ENCODE data around the gene DYNC2H1. TPM values are rescaled to one million over a fixed set of nuclear protein-coding genes. Genes with fewer than 3 reads are reported as not detected.

DYNC2H1 gene, protein sequence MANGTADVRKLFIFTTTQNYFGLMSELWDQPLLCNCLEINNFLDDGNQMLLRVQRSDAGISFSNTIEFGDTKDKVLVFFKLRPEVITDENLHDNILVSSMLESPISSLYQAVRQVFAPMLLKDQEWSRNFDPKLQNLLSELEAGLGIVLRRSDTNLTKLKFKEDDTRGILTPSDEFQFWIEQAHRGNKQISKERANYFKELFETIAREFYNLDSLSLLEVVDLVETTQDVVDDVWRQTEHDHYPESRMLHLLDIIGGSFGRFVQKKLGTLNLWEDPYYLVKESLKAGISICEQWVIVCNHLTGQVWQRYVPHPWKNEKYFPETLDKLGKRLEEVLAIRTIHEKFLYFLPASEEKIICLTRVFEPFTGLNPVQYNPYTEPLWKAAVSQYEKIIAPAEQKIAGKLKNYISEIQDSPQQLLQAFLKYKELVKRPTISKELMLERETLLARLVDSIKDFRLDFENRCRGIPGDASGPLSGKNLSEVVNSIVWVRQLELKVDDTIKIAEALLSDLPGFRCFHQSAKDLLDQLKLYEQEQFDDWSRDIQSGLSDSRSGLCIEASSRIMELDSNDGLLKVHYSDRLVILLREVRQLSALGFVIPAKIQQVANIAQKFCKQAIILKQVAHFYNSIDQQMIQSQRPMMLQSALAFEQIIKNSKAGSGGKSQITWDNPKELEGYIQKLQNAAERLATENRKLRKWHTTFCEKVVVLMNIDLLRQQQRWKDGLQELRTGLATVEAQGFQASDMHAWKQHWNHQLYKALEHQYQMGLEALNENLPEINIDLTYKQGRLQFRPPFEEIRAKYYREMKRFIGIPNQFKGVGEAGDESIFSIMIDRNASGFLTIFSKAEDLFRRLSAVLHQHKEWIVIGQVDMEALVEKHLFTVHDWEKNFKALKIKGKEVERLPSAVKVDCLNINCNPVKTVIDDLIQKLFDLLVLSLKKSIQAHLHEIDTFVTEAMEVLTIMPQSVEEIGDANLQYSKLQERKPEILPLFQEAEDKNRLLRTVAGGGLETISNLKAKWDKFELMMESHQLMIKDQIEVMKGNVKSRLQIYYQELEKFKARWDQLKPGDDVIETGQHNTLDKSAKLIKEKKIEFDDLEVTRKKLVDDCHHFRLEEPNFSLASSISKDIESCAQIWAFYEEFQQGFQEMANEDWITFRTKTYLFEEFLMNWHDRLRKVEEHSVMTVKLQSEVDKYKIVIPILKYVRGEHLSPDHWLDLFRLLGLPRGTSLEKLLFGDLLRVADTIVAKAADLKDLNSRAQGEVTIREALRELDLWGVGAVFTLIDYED (N-terminal part only)
- polyA plus RNA-seq: 10.2 TPM
- long read RNA-seq, donor 1: 0 reads
- long read RNA-seq, donor 2: 0 reads
- long read RNA-seq, donor 3: 0 reads
- long read RNA-seq, donor 4: 0 reads
- long read RNA-seq, donor 5: 0 reads
- long read RNA-seq, donor 6: 0 reads
- long read RNA-seq, donor 7: 0 reads
- long read RNA-seq, donor 8: 0 reads
- long read RNA-seq, donor 9: 0 reads
- long read RNA-seq, donor 10, partial matches to known transcripts: 0 of 1 reads
- long read RNA-seq, donor 10, other reads (novel, unspliced or antisense): 0 of 1 reads
- long read RNA-seq, donor 11: 0 reads

- WGBS (ENCODE audit: insufficient coverage, low lambda C conversion rate): 0% methylated on average over 3 of the region's 53 CpGs
- no peaks in the 10 kb centered on the region for H3K36me3 ChIP-seq (ENCODE audit: control insufficient read depth, insufficient read depth, low read length)
- peak within 1 kb of the TSS; percentile 81 for H3K4me3 ChIP-seq (ENCODE audit: low read length)
- H3K27me3 ChIP-seq (ENCODE audit: control insufficient read depth, insufficient read depth, low read length): no peaks in the 10 kb centered on the region
- no peaks in the 10 kb centered on the region for H3K9me3 ChIP-seq (ENCODE audit: control insufficient read depth, low read depth, low read length)
- peak within 1 kb of the TSS; percentile 79 for H3K27ac ChIP-seq (ENCODE audit: low read length)
- H3K4me1 ChIP-seq (ENCODE audit: control insufficient read depth, insufficient read depth, low read length): no peaks in the 10 kb centered on the region
- peak; percentile 89 to 94 for DNase-seq
Observed at GRCh38 chr11:103108933-103109817, at the start of gene DYNC2H1. Gene DYNC2H1, plus strand, starts transcription at chr11:103109426. Its CDS starts 149 bp downstream, at chr11:103109575.

DNA sequence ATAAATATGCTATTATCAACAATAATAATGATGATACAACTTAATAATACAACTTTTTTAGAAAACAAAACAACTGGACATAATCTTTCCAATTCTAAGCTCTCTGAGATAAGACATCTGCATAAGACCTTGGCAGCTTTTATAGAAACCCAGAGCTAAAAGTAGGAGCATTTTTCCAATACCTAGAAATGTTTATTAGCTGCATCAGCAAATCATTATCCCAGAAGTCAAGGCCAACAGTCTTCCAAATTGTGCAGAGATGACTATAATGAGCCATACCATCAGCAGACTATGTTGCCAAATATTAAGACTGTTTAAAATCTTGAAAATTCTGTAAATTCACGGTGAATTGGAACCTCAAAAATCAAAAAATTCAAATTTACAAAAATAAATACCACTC lies 47.6 kb upstream of the DYNC2H1 start:
- no peak overlapping the region for H3K4me3 ChIP-seq (ENCODE audit: low read length)
- H3K36me3 ChIP-seq (ENCODE audit: control insufficient read depth, insufficient read depth, low read length): peaks cover 26% of the 10 kb centered on the region
- H3K27me3 ChIP-seq (ENCODE audit: control insufficient read depth, insufficient read depth, low read length): no peaks in the 10 kb centered on the region
- no peak overlapping the region for H3K27ac ChIP-seq (ENCODE audit: low read length)
- DNase-seq: no peak
- 83% methylated on average over 1 of the region's 1 CpG for WGBS (ENCODE audit: insufficient coverage, low lambda C conversion rate)
- no peaks in the 10 kb centered on the region for H3K9me3 ChIP-seq (ENCODE audit: control insufficient read depth, low read depth, low read length)
- no peaks in the 10 kb centered on the region for H3K4me1 ChIP-seq (ENCODE audit: control insufficient read depth, insufficient read depth, low read length)

- H3K4me1 ChIP-seq (ENCODE audit: control insufficient read depth, insufficient read depth, low read length): no peaks in the 10 kb centered on the region
- no peaks in the 10 kb centered on the region for H3K9me3 ChIP-seq (ENCODE audit: control insufficient read depth, low read depth, low read length)
- no peak for DNase-seq
- no peaks in the 10 kb centered on the region for H3K27me3 ChIP-seq (ENCODE audit: control insufficient read depth, insufficient read depth, low read length)
- H3K4me3 ChIP-seq (ENCODE audit: low read length): no peak overlapping the region
- H3K27ac ChIP-seq (ENCODE audit: low read length): no peak overlapping the region
- WGBS (ENCODE audit: insufficient coverage, low lambda C conversion rate): 100% methylated on average over 1 of the region's 1 CpG
- peaks cover 21% of the 10 kb centered on the region for H3K36me3 ChIP-seq (ENCODE audit: control insufficient read depth, insufficient read depth, low read length)
Observed at GRCh38 chr11:103067118-103067517, 42.1 kb upstream of the DYNC2H1 start.

DNA sequence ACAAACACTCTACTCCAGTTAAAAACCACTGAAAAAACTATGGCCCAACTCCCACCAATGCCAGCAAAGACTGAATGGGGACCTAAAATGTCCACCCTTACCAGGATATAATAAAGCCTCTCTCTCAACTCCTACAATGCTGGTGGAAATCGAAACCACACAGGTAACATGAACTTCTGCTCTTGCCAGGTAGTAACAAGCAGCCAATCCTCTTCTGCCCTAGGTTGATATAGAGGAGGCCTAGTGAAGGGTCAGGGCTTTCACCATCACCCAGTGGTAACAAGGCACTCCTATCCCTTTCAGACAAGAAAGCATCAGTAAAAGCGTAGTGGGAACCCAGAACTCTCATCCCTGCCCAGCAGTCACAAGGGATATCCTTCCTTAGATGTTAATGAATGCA lies 39.9 kb upstream of the DYNC2H1 start:
- Histone ChIP-seq H3K27me3 (ENCODE audit: control insufficient read depth, insufficient read depth, low read length) (no peaks in the 10 kb centered on the region), H3K27ac (ENCODE audit: low read length) (no peak overlapping the region), H3K9me3 (ENCODE audit: control insufficient read depth, low read depth, low read length) (no peaks in the 10 kb centered on the region), H3K4me3 (ENCODE audit: low read length) (no peak overlapping the region), H3K36me3 (ENCODE audit: control insufficient read depth, insufficient read depth, low read length) (peaks cover 12% of the 10 kb centered on the region), H3K4me1 (ENCODE audit: control insufficient read depth, insufficient read depth, low read length) (no peaks in the 10 kb centered on the region)
- peak in 1 of 2 donors; percentile 46 for DNase-seq
- WGBS (ENCODE audit: insufficient coverage, low lambda C conversion rate): no CpG with 5 or more reads among the region's 2 CpGs

- DNase-seq: no peak
- Histone ChIP-seq H3K27ac (ENCODE audit: low read length) (no peak overlapping the region), H3K9me3 (ENCODE audit: control insufficient read depth, low read depth, low read length) (no peaks in the 10 kb centered on the region), H3K36me3 (ENCODE audit: control insufficient read depth, insufficient read depth, low read length) (peaks cover 15% of the 10 kb centered on the region), H3K4me1 (ENCODE audit: control insufficient read depth, insufficient read depth, low read length) (no peaks in the 10 kb centered on the region), H3K4me3 (ENCODE audit: low read length) (no peak overlapping the region), H3K27me3 (ENCODE audit: control insufficient read depth, insufficient read depth, low read length) (no peaks in the 10 kb centered on the region)
Observed at GRCh38 chr11:103070142-103070541, 39.1 kb upstream of the DYNC2H1 start.

- Histone ChIP-seq H3K36me3 (ENCODE audit: control insufficient read depth, insufficient read depth, low read length) (peaks cover 20% of the 10 kb centered on the region), H3K4me3 (ENCODE audit: low read length) (no peak overlapping the region), H3K27ac (ENCODE audit: low read length) (no peak overlapping the region), H3K9me3 (ENCODE audit: control insufficient read depth, low read depth, low read length) (no peaks in the 10 kb centered on the region), H3K4me1 (ENCODE audit: control insufficient read depth, insufficient read depth, low read length) (no peaks in the 10 kb centered on the region), H3K27me3 (ENCODE audit: control insufficient read depth, insufficient read depth, low read length) (no peaks in the 10 kb centered on the region)
- DNase-seq: no peak
Observed at GRCh38 chr11:103071008-103071407, 38.2 kb upstream of the DYNC2H1 start.

- WGBS (ENCODE audit: insufficient coverage, low lambda C conversion rate): 88% methylated on average over 3 of the region's 3 CpGs
- H3K27me3 ChIP-seq (ENCODE audit: control insufficient read depth, insufficient read depth, low read length): no peaks in the 10 kb centered on the region
- no peak overlapping the region for H3K27ac ChIP-seq (ENCODE audit: low read length)
- DNase-seq: no peak
- peaks cover 43% of the 10 kb centered on the region for H3K36me3 ChIP-seq (ENCODE audit: control insufficient read depth, insufficient read depth, low read length)
- H3K9me3 ChIP-seq (ENCODE audit: control insufficient read depth, low read depth, low read length): no peaks in the 10 kb centered on the region
- H3K4me3 ChIP-seq (ENCODE audit: low read length): no peak overlapping the region
- no peaks in the 10 kb centered on the region for H3K4me1 ChIP-seq (ENCODE audit: control insufficient read depth, insufficient read depth, low read length)
Observed at GRCh38 chr11:103076361-103076760, 32.9 kb upstream of the DYNC2H1 start.

DNA sequence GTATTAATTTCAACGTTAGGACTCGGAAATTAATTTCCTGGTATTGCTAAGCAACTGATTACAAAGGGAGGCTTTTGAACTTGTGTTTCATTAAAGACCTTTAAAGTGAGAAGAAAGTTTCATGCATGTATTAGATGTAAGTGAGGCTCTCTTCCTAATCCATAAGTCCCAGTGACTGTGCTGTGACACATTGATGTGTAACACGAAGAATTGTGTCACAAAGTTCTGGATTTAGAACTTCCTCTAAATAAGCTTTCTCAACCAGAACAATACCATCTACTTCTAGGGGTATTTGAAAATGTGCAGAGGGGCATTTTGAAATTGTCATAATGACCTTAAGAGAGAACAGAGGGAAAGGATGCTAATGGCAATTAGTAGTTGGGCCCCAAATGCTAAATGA lies 31.7 kb upstream of the DYNC2H1 start:
- Histone ChIP-seq H3K36me3 (ENCODE audit: control insufficient read depth, insufficient read depth, low read length) (peaks cover 46% of the 10 kb centered on the region), H3K4me3 (ENCODE audit: low read length) (no peak overlapping the region), H3K27ac (ENCODE audit: low read length) (no peak overlapping the region), H3K27me3 (ENCODE audit: control insufficient read depth, insufficient read depth, low read length) (no peaks in the 10 kb centered on the region), H3K4me1 (ENCODE audit: control insufficient read depth, insufficient read depth, low read length) (no peaks in the 10 kb centered on the region), H3K9me3 (ENCODE audit: control insufficient read depth, low read depth, low read length) (no peaks in the 10 kb centered on the region)
- DNase-seq: no peak
- 100% methylated on average over 1 of the region's 3 CpGs for WGBS (ENCODE audit: insufficient coverage, low lambda C conversion rate)

GRCh38 chr11:103078710-103079109 lies 30.5 kb upstream of the DYNC2H1 start:
- no peaks in the 10 kb centered on the region for H3K9me3 ChIP-seq (ENCODE audit: control insufficient read depth, low read depth, low read length)
- H3K4me3 ChIP-seq (ENCODE audit: low read length): no peak overlapping the region
- DNase-seq: no peak
- WGBS (ENCODE audit: insufficient coverage, low lambda C conversion rate): no CpG with 5 or more reads among the region's 5 CpGs
- H3K27me3 ChIP-seq (ENCODE audit: control insufficient read depth, insufficient read depth, low read length): no peaks in the 10 kb centered on the region
- H3K27ac ChIP-seq (ENCODE audit: low read length): no peak overlapping the region
- no peaks in the 10 kb centered on the region for H3K4me1 ChIP-seq (ENCODE audit: control insufficient read depth, insufficient read depth, low read length)
- peaks cover 46% of the 10 kb centered on the region for H3K36me3 ChIP-seq (ENCODE audit: control insufficient read depth, insufficient read depth, low read length)

Data from large intestine (tissue), 12 donors.